ENCODE results near the gene RGL3.
"Not testable (repeated sequence)": the region's sequence is repeated elsewhere in the genome, so short reads cannot be mapped to it uniquely, and the experiment has no call there.

Gene RGL3, protein sequence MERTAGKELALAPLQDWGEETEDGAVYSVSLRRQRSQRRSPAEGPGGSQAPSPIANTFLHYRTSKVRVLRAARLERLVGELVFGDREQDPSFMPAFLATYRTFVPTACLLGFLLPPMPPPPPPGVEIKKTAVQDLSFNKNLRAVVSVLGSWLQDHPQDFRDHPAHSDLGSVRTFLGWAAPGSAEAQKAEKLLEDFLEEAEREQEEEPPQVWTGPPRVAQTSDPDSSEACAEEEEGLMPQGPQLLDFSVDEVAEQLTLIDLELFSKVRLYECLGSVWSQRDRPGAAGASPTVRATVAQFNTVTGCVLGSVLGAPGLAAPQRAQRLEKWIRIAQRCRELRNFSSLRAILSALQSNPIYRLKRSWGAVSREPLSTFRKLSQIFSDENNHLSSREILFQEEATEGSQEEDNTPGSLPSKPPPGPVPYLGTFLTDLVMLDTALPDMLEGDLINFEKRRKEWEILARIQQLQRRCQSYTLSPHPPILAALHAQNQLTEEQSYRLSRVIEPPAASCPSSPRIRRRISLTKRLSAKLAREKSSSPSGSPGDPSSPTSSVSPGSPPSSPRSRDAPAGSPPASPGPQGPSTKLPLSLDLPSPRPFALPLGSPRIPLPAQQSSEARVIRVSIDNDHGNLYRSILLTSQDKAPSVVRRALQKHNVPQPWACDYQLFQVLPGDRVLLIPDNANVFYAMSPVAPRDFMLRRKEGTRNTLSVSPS

DNA sequence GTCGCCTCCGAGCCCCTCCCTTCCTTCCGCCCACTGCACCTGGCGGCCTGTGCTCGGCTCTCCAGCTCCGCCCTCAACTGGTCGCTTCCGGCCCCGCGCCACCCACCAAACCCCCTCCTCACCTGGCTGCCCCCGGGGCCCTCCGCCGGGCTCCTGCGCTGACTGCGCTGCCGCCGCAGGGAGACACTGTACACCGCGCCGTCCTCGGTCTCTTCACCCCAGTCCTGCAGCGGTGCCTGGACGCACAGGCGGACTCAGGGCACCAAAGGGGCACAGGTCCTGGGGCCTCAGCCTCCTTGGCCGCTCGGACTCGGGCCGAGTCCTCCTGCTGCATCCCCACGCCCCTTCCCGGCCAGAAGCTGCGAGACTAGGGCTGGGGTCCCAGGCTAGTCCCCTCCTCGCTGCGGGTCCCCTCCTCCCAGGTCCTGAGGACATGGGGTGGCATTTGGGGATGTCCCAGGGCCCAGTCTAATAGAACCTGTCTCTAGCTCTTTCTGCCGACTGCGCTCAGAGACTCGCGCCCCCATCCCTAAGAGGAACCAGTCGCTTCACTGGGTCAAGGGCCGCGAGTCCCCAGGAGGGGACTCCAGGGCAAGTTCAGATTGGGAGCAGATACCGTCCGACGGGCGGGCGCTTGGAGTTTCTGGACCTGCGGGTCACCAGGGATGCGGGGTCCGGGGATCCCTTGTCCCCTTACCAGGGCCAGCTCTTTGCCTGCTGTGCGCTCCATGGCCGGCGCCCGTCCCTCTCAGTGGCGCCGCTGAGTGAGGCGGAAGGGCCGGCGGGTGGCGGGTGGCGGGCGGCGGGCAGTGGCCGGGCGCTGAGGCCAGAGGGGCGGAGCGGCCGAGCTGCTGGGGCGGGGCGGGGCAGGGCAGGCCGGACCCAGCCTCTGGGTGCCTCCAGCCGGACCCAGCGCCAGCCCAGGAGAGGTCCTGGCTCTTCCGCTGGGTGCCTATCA lies at the start of gene RGL3:
Gene RGL3 (minus strand): TSS at position 766 of the 958 bp plus-strand sequence. CDS start 36 bp downstream, at position 730.
- no peak for DNase-seq

DNA sequence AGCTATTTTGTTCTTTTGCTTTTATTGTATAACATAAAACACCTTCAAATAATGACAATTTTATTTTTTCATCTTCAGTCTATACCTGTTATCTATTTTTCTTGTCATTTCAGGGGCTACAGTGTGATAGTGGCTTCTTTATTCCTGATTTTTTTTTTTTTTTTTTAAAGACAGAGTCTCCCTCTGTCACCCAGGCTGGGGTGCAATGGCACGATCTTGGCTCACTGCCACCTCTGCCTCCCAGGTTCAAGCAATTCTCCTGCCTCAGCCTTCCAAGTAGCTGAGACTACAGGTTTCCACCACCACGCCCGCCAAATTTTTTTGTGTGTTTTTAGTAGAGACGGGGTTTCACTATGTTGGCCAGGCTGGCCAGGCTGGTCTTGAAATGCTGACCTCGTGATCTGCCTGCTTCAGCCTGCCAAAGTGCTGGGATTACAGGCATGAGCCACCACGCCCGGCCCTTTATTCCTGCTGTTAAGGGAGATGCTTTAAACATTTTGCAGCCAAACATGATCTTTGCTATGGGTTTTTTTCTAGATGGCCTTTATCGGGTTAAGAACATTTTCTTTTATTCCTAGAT lies 49.2 kb upstream of the RGL3 start:
- not testable (repeated sequence) for DNase-seq

DNA sequence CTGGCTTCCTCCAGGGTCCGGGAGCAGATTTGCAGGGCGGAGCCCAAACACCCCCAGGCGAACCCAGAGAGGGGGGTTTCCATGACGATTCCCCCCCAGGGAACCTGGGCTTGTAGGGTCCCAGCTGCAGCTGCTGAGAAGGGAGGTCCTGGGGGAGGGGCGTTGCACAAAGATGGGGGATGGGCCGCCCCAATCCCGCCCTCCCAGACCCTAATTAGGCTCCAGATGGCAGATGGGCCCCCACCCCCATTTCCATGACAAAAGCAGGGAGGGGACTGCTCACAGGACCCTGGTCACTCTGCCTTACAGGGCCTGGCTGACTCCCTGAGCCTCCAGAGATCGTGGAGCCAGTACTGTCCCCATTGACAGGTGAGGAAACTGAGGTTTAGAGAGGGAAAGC lies 46.5 kb upstream of the RGL3 start:
- no peak for DNase-seq

DNA sequence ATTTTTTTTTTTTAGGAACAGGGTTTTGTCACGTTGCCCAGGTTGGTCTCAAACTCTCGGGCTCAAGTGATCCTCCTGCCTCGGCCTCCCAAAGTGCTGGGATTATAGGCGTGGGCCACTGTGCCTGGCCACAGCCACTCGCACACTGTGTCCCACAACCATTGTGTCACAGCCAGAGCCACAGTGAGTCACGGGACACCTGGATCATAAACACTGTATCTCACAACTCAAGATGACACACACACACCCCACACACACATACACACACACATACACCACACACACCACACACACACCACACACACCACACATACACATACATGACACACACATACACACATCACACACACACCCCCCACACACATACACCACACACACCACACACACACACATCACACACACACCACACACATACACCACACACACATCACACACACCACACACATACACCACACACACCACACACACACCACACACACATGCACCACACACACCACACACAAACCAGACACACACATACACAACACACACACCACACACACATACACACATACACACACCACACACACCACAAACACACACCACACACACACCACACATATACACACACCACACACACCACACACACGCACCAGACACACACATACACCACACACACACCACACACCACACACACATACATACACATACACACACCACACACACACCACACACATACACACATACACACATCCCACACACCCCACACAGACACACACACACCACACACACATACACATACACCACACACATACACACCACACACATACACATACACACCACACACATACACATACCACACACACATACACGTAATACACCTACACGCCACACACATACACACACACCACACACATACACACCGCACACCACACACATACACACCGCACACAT lies 45.5 kb upstream of the RGL3 start:
- DNase-seq, result no peak

DNA sequence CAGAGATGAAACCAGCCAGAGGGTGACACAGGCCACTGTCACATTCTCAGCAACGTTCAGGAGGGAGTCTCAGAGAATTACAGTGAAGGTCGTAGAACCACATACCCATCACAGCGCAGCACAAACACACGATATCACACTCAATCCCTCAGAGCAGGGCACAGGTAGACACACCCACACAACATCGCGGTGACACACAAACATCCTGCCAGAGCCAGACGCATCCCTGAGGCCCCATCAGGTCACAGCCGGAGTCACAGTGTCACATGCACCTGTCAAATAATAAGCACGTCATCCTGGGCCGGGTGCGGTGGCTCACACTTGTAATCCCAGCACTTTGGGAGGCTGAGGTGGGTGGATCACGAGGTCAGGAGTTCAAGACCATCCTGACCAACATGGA lies 44.3 kb upstream of the RGL3 start:
- no peak for DNase-seq

DNA sequence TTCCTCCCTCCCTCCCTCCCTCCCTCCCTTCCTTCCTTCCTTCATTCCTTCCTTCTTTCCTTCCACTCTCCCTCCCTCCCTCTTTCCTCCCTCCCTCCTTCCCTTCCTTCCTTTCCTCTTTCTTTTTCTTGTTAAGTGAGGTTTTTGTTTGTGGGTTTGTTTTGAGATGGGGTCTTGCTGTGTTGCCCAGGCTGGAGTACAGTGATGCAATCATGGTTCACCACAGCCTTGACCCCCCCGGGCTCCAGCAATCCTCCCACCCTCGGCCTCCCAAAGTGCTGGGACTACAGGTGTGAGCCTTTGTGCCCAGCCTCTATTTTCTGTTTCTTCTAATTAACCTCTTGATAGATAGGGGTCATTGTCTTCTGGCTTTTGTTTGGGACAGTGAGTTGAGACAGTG lies 42.3 kb upstream of the RGL3 start:
- DNase-seq, result no peak

DNA sequence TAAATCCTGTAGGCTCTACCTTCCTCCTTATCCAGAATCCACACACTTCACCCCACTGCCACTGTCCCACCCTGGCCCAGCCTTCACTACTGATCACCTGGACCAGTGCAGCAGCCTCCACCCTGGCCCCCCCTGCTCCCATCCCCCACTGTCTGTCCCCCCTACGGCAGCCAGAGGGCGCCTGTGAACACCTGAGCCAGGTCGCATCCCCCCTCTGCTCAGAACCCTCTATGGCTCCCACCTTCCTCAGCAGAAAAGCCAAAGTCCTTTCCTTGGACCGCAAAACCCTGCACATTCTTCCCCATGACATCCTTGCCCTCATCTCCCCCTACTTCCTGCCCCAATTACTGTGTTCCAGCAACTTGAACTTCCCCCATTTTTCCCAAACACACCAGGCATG lies 41.1 kb upstream of the RGL3 start:
- DNase-seq, result no peak

DNA sequence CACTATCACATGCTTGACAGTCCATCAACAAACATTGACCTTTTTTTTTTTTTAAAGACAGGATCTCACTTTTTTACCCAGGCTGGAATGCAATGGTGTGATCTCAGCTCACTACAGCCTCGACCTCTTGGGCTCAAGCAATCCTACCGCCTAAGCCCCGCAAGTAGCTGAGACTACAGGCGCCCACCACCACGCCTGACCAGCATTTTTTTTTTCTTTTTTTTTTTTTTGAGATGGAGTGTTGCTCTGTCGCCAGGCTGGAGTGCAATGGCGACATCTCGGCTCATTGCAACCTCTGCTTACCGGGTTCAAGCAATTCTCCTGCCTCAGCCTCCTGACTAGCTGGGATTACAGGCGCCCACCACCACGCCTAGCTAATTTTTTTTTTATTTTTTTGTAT lies 39.8 kb upstream of the RGL3 start:
- DNase-seq, result not testable (repeated sequence)

DNA sequence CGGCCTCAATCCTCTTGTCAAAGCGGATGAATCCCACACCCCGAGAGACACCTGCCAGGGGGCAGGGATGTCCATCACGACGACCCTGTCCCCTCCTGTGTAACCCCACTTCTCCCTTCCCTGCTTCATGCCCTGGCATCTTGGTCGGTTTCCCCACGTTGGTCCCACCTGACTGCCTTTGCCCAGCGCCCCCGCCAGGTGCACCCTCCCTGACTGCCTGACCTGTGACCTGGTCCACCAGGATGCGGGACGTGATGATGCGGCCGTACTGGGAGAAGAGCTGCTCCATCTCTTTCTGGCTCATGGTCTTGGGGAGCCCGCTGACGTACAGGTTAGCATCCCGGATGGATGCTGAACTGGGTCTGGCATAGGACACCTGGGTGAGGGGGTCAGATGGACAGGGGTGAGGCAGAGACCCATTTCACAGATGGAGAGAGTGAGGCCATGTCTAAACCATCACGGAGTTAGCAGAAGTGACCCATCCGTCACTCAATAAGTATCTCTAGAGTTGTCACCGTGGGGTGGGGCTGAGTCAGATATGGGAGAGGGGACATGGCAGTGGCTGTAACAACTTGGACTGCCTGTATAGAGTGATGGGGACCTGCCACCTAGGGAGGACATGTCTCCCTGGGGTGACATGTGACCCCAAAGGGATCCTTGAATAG lies 39.3 kb upstream of the RGL3 start:
- no peak for DNase-seq

DNA sequence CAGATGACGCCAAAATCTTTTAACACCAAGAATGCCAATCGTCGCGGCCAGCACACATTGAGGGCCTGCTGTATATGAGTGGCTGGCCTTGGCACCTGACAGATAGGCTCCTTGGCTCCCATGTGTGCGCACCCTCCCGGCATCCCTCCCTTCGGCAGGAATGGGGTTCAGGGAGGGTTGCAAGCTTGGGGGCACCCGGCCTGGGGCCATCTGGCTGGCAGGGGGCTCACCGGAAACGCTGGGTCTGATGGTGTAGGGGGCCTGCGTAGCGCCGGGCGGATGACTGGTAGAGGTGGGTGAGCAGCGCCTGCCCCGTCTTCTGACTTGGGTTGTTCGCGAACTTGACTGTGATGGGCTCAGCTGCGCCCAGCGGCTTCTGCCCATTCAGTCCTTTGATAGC lies 38.7 kb upstream of the RGL3 start:
- no peak for DNase-seq

DNA sequence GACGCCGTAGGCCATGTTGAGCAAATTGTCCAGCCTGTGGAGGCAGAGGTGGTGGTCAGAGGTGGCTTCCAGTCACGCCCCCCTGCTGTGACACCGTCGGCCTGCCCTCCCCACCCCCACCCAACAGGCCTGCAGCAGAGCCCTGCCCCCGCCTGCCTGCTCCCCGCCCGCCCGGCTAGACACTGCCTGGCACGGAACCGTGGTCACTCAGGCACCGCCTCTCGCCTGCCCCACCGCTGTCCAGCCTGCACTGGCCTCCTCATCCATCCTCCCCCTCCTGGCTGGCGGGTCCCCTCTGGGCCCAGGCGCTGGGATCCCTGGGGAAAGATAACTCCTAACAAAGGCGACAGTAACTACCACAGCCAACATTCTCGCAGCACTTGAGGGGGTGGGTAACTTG lies 38.0 kb upstream of the RGL3 start:
- no peak for DNase-seq

DNA sequence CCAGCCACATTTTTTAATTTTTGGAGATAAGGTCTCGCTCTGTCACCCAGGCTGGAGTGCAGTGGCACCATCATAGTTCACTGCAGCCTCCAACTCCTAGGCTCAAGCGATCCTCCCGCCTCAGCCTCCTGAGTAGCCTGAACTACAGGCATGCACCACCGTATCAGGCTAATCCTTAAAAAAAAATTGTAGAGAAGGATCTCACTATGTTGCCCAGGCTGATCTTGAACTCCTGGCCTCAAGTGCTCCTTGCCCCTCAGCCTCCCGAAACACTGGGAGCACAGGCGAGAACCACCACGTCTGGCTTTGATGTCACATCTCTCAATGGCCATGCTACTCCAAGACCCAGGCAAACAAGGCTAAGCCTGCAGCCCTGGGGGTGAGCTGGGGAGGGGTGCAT lies 37.5 kb upstream of the RGL3 start:
- no peak for DNase-seq

DNA sequence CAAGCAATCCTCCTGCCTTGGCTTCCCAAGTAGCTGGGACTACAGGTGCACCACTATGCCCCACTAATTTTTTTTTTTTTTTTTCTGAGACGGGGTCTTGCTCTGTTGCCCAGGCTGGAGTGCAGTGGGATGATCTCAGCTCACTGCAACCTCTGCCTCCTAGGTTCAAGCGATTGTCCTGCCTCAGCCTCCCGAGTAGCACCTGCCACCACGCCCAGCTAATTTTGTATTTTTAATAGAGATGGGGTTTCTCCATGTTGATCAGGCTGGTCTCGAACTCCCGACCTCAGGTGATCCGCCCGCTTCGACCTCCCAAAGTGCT lies 36.1 kb upstream of the RGL3 start:
- not testable (repeated sequence) for DNase-seq

DNA sequence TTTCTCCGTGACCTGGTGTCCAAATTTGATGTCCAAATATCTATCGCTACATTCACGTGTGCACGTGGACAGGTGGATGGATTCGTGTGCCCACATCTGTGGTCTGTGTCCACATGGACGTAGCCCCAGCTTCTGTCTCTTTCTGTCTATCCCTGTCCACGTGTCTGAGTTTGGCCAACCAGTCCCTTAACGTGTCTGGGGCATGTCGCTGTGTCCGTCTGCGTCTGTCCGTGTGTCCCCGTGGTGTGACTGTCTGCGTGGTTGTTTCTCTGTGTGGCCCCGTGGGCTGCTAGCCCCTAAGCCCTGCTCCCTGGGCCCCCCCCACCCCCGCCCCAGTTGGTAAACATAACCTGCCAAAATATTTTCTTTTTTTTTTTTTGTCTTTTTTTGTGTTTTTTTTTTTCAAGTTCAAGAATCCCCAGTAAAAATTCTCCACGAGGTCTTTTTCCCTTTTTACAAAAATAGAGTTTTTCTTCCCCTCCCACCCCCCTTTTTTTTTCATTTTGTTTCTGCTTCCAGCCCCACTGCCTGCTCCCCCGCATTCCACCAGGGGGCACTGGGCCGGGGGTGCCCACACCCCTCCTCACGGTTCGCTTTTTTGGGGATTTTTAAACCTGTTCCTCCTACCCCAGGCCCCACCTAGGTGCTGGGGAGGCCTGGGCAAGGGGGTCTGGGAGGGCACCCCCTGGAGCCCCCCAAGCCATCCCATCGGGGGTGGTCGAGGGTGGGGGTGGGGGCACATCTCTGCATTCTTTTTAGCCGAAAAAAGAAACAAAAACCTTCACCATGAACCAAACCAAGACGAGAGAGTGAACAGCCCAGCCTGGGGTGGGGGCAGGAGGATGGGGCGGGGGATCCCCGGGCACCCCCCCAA lies 34.6 kb upstream of the RGL3 start:
- no peak for DNase-seq

DNA sequence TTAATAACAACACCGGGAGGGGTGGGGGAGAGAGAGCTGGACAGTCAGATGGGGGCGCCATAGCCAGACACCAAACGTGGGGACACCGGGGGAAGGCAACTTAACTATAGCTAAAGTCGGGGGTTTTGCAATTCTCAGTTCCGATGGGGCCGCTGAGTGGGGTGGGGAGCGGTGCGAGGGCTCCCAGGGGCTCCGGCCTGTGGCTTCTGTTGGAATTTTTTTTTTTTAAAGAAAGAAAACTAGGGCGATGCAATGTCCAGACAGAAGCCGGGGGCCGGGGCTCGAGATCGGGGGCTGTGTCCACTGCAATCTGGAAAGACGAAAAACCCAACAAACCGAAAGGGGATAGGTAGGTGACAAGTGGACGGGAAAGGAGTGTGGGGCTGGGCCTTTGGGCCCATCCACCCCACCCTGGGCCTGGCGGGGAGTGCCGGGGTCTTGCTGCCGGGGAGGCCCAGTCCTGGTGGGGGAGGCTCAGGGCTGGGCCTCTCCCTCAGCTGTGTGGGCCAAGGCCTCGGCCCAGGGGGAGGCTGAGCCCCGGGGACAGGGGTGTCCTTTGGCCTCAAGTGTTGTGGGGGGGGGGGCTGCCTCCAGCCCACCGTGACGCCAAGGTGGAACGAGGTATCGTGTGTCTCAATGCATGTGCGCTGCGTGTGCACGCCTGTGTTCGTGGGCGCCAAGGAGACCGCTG lies 33.7 kb upstream of the RGL3 start:
- no peak for DNase-seq

DNA sequence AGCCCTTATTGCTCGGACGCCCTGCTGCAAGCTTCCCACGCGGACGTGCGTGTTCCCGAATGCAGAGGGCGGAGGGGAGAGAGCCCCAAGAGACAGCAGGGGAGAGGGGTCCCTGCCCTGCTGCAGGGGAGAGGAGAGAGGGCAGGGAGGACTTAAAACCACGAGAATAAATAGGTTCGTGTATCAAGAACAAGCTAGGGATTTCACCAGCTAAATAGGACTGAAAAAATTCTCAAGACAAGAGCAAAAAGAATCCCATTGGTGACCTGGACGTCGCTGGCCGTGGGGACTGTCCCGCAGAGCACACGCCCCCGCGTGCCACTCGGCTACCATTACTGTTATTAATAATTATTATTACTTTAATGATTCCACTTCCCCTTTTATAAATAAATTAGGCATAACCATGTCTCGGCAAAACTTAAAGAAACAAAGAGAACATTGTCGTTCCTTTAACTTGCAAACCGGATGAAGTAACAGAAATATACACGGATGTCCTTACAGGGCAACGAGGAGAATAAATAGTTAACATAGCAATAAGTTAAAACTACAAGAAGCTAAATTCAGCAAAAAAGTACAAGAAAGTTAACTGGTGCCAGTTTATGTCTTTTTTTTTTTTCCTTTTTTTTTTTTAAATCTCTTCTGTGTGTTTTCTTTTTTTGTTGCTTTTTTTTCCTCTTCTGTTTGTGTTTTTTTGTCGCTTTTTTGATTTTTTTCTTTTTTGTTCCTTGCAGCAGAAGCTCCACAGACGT lies 32.9 kb upstream of the RGL3 start:
- DNase-seq, result no peak

DNA sequence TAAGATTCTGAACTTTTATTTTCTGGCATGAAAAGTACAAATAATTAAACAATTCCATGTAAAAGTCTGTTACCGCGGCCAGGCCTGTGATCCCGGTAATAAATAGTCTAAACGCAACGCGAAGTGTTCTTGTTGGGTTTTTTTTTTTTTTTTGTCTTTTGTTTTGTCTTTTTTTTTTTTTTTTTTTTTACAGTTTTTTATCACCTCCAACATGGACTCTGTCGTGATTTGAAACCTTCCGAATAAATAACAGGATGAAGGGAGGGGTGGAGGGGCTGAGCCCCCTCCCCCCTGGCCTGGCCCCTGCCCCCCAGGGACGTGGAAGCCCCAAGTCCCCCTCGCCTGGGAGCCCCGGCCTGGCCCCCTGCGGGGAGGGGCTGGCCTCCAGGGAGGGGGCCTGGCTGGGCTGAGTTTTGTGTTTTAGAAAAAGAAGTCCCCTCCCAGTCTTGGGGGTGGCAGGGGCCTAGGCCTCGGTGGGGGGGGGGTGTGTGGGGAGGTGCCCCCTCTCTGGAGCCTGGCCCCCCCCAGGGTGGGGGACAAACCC lies 32.3 kb upstream of the RGL3 start:
- no peak for DNase-seq

DNA sequence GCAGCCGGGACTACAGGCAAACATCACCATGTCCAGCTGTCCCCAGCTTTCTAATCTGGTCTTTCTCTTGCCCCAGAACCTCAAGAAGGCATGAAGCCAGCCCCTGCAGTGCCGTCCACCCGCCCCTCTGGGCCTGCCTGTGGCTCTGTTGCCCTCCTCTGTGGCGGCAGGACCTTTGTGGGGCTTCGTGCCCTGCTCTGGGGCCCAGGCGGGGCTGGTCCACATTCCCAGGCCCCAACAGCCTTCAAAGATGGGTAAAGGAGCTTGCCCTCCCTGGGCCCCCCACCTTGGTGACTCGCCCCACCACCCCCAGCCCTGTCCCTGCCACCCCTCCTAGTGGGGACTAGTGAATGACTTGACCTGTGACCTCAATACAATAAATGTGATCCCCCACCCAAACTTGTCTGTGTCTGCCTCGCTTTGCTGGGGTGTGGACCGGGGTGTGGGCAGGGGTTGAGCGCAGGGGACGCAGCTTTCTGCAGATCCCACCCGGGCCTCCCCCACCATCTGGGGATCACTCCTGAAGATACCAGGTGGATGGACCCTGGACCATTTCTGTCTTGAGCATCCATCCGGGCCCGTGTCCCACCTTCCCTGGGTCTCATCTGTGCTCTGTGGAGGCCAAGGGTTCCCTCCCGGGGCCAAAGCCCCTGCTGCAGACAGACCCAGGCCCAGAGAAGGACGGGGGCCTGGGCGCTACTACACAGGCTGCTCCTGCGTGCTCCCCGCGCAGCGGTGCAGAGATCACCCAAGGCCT lies 31.6 kb upstream of the RGL3 start:
- no peak for DNase-seq

Data from activated CD4-positive, alpha-beta T cell treated with anti-CD3 and anti-CD28 coated beads, Interleukin-2, amount 50 U/mL, for 4 hours (primary cell).